GM04504 (cell line): ENCODE results near the gene SNX27.
A peak's percentile ranks its signal among the peaks of the same experiment; 100 is the strongest.
"Not testable (repeated sequence)": the region's sequence is repeated elsewhere in the genome, so short reads cannot be mapped to it uniquely, and the experiment has no call there.

Experiments used
- DNase-seq: peaks from one replicate; pipeline ENCODE4 v3.0.0-alpha.2; 2012; ENCODE audit warnings: low read depth

Gene SNX27

DNA sequence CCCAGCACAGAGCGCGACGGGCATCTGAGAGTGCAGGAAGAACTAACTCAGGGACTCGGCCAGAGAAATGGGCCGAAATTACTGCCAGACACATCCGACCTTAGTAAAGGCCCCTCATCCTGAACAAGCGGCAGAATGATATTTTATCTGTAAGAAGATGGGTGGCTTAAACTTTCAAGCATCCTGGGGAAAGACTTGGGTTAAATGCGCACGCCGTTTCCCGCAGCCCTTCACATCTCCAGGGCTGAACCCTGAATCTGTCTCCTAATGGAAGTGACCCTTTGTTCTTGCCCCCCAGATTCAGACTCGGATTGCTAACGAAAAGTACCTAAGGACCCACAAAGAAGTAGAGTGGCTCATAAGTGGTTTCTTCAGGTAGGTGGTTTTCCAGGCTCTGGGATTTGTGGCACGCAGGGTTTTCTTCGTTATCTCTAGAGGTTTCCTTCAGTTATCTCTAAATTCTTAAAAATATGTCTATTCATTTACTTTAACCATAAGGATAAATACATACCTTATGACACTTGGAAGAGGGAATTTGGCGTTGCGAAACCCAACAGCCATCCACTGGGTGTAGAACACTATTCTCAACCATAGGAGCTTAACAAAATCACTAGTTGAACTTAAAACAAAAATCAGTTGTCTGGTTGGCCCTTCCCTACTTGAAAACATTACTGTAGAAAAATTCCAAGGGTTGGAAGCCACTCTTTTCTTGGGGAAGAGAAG, 110.1 kb downstream of the SNX27 start:
- no peak for DNase-seq

DNA sequence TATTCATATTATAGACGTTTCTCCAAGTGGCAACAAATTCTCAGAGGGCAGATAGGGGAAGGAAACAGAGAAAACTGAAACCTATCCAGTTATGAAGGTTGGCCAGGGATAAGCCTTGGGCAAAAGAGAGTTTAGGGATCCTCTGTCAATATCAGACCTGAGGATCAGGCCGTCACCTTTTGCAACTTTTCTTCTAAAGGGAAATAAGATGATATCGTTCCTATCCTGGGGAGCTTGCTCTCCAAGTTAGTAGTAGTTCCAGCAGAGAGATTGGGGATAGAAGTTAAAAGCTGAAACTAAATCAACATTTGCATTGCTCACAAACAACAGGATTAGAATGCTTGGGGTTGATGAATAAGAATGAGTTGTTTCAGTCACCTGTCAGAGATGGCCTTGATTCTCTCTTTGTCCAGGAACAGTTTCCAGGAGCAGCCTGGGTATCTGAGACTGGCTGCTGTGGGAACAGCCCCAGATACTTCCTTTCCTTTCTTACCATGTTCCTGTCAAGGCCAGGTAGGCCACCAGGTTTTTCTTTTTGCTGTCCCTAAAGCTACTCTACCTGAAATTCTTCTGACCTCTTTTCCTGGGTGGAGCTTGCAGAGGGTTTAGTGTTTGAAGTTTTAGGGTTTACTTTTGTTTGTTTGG, 112.0 kb downstream of the SNX27 start:
- DNase-seq: no peak

DNA sequence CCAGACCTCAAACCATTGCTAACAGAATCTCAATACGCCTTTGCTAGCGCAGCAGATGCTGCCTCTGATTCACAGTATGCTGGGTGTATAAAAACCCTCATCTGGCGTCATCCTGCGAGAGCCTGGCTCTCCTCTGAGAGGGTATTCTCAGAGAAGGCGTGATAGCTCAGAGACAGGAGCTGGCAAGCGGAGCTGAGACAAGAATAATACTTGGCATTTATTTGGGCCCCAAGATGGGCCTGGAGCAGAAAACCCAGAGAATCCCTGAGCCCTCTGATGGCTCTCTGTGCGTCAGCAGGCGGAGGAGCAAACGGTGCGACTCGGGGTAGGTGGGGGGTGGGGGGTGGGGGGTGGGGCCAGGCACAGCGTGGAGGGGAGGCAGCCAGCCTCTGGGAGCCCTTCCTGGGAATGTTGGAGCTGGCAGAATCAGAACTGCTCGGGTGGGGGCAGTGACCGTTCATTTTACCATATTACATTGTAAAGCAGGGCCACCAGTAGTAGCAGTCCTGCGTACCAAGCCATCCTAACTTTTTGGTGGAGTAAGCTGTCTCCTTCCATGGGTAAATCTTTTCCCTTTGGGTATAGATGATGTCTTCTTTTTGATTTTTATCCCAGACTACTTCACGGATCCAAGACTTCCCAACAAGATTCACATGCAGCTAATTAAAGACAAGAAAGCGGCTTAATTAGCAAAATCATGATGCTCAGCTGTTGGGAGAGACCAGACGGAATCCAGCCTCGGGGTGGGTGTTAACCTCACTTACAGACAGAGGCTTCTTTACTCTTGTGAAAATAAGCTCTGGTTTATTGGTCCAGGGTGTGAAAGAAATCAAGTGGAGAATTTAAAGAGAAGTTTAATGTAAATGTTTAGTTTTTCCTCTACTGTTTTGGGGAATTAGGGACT, 116.6 kb downstream of the SNX27 start:
- peak; percentile 24 for DNase-seq

DNA sequence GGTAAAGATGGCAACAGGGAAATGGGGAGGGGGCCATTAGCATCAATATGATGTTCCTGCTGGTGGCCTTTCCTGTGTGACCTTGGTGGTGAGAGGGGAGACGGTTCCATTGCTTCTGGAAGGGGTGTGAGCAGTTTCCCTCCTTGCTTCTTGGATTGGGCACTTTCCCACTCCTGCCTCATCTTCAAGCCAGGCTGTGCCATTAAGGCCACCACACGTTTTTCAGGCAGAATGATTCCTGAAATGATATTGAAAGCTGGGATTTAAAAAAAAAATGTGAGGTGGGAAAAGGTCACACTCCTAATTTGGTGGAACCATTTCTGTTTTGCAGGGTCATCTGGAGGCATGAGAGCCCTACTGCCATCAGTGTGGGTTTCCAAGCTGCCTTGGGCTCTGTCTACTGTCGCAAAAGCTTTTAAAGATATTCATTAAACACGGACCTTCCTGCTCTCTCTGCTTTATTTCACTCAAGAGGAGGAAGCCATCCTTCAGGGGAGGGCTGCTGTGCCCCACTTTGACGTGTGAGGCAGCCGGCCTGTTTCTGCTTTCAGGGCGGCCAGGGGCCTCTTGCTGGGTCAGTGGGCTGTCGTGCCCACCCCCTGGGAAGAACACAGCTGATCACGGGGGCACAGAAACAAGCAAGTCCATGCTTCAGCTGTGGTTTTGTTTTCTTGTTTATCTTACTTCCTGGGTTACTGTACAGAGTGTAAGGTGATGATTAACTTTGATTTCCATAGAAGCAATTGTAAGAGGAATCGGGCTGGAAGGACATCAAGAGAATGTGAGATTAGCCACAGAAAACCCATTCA, 117.5 kb downstream of the SNX27 start:
- no peak for DNase-seq

DNA sequence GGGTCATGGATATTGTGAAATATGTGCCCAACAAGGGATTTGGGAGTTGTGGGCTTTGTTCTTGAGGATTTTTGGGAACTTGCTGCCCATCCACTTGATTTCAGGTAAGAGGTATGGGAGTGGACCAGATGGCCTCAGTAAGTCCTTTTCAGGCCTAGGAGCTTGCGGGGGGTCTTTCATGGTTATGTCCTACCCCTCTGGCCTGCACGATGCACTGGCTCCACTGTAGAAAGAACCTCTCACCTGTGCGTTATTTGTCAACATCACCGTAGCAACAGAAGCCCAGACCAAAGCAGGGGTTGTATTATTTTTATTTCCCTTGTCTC, 118.1 kb downstream of the SNX27 start:
- DNase-seq: no peak

DNA sequence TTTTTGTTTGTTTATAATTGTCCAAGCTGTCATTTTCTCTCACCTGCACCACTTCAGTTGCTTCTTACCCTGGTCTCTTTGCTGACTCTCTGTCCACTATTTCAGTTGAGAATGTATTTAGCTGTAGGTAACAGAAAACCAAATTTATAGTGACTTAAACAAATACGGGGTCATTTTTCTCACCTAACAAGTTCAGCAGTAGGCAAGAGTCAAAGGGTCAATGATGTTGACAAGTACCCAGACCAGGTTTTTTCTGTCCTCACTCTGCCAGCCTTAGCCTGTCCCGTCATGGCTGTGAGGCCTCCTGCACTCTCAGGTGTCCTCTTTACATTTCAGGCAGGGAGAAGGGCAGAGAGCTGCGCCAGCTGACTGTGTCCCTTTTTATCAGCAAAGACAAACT, 121.3 kb downstream of the SNX27 start:
- no peak for DNase-seq

DNA sequence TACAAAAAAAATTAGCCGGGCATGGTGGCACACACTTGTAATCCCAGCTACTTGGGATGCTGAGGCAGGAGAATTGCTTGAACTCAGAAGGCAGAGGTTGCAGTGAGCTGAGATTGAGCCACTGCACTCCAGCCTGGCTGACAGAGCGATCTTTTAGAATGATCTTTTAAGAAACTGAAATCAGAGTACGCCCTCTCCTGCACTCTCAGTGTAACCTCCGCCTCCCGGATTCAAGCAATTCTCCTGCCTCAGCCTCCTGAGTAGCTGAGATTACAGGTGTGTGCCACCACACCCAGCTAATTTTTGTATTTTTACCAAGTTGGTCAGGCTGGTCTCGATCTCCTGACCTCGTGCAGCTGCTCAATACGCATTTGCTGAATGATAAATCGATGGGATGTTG, 122.1 kb downstream of the SNX27 start:
- not testable (repeated sequence) for DNase-seq

DNA sequence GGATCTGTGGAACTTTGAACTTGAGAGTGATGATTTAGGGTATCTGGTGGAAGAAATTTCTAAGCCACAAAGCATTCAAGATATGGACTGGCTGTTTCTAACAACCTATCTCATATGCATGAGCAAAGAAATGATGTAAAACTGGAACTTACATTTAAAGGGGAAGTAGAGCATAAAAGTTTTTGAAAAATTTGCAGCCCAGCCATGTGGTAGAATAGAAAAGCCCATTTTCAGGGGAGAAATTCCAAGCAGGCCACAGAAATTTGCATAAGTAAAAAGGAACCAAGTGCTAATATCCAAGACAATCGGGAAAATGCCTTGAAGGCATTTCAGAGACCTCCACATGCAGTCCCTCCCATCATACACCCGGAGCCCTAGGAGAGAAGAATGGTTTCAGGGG, 125.2 kb downstream of the SNX27 start:
- no peak for DNase-seq

DNA sequence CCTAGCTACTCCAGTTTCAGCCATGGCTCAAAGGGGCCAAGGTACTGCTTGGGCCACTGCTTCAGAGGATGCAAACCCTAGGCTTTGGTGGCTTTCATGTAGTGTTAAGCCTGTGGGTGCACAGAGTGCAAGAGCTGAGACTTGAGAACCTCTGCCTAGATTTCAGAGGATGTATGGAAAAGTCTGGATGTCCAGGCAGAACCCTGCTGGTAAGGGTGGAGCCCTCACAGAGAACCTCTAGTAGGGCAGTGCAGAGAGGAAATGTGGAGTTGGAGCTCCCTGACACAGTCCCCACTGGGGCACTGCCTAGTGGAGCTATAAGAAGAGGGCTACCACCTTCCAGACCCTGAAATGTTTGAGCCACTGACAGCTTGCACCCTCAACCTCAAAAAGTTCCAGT, 125.6 kb downstream of the SNX27 start:
- DNase-seq: no peak

DNA sequence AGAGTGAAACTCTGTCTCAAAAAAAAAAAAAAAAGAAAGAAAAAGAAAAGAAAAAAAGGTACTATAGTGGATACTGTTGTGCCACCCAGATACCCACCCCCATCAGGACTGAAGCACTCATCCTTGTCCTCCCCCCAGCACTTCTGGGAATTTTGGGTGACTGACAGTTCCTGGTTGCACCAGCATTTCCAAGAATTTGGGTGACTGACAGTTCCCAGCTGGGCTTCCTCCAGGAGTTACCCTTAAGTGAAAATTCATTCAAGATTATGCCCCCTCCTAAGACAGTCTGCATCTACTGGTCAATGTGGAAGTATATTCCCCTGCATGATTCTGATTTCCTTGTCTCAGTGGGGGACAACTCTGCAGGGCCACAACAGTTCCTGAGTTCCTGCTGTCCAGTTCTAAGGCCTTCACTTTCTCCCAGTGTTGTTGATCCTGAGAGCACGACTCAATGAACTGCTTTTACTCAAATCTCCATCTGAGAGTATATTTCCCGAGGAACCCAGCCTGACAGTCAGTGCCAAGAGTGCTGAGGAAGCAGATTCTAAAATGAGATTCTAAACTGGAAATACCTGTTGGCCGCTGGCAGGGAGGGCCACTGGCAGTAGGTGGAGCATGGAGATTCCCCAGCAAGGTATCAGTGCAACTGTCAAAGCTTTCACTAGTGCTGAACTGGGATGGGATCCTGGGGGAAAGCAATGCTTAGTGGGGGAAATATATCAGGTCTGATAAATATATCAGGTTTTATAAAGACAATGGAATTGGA, 127.9 kb downstream of the SNX27 start:
- no peak for DNase-seq

DNA sequence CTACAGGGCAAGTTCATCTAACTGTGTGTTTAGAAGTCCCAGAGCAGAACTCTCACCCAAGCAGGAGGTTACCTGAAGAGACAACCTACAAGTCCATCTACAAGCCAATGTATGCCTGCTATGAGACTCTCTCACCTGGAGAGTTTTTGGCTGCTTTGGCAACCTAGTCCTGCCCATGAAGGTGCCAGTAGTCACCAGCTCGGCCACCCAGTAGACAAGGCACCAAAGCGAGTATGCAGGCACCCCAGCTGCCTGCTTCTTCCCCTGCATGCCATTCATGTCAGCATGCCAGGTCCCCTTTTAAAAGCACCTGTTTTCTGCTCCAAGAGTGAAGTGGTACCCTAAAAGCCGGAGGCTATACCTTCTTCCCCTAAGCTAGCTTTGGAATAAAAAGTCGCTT, 129.7 kb downstream of the SNX27 start:
- DNase-seq: no peak
